Activated CD4-positive, alpha-beta T cell treated with anti-CD3 and anti-CD28 coated beads for 36 hours (primary cell): ENCODE measurements around the gene RAPGEF4. TPM values are rescaled to one million over a fixed set of nuclear protein-coding genes. Genes with fewer than 3 reads are reported as not detected.

Source experiments
- ATAC-seq: fragments of 200-7000 bp; cut with Tn5 transposase; one replicate; pipeline ENCODE4 v1.10.0; 2021; ENCODE audit warnings: mild to moderate bottlenecking, moderate library complexity
- CTCF ChIA-PET: fragments of 350-600 bp; sonication (Branson Sonifier 250); formaldehyde crosslinking; loops from one replicate; lab custom pipeline; 2021; ENCODE audit warnings: antibody characterized with exemption; lab: Charles Lee
- POLR2A ChIA-PET: fragments of 350-600 bp; sonication (Branson Sonifier 250); formaldehyde crosslinking; loops from one replicate; lab custom pipeline; 2021; ENCODE audit warnings: antibody characterized with exemption, inconsistent platforms; lab: Charles Lee
- DNase-seq: peaks from one replicate; pipeline ENCODE4 v3.0.0-alpha.2; 2020
- H3K27ac Mint-ChIP-seq: one replicate; pipeline ENCODE4 v1.8.0; 2021; ENCODE audit warnings: mixed read lengths
- H3K27me3 Mint-ChIP-seq: one replicate; pipeline ENCODE4 v1.8.0; 2021; ENCODE audit warnings: mixed read lengths
- H3K36me3 Mint-ChIP-seq: one replicate; pipeline ENCODE4 v1.8.0; 2021; ENCODE audit warnings: low read depth, mixed read lengths
- H3K4me1 Mint-ChIP-seq: one replicate; pipeline ENCODE4 v1.8.0; 2021; ENCODE audit warnings: mixed read lengths
- H3K4me3 Mint-ChIP-seq: one replicate; pipeline ENCODE4 v1.8.0; 2021; ENCODE audit warnings: mild to moderate bottlenecking, moderate library complexity, mixed read lengths
- H3K9me3 Mint-ChIP-seq: one replicate; pipeline ENCODE4 v1.8.0; 2021; ENCODE audit warnings: low read depth, mixed read lengths
- intact Hi-C, 2 experiments: fragments of 100-400 bp; cut with DNase I in 1 of 2; cut with micrococcal nuclease in 1 of 2; formaldehyde crosslinking; loops; one replicate each; pipeline versions ENCODE4 v1.14.2 to v1.15.1; 2022 to 2024; cut with DNase I, micrococcal nuclease
- total RNA-seq, 2 experiments: library from RNA; stranded (reverse); gene quantifications; one replicate each; pipeline ENCODE4 v1.2.3, GENCODE V29; 2021

The RAPGEF4 gene
- total RNA-seq, 2 experiments from 2014 or later, result 0.28 to 0.50 TPM

- Mint-ChIP-seq H3K9me3 (no peaks in the 10 kb centered on the region), H3K4me1 (peaks cover 13% of the 10 kb centered on the region), H3K4me3 (no peak overlapping the region), H3K27me3 (no peaks in the 10 kb centered on the region), H3K36me3 (no peaks in the 10 kb centered on the region), H3K27ac (no peak overlapping the region)
- DNase-seq (no peak), ATAC-seq (peak; percentile 44)
- ChIA-PET CTCF (interaction anchor here (0.7 to 1.9 kb wide), 3 partner anchors 16 to 464 kb away, joined by 3 to 5 read pairs (median 5); no protein-coding TSS in a partner anchor), POLR2A (no interaction called here)
- intact Hi-C loops, result no loop called here
Measured at GRCh38 chr2:172908275-172908674, 172.6 kb downstream of the RAPGEF4 start.

GRCh38 chr2:172909454-172909853 is 173.8 kb downstream of the RAPGEF4 start:
- ATAC-seq (no peak), DNase-seq (no peak)
- no peak overlapping the region for H3K4me3 Mint-ChIP-seq
- no peaks in the 10 kb centered on the region for H3K36me3 Mint-ChIP-seq
- H3K4me1 Mint-ChIP-seq, result peaks cover 20% of the 10 kb centered on the region
- intact Hi-C loops, result no loop called here
- ChIA-PET CTCF (interaction anchor here (1.8 kb wide), 1 partner anchor 22 kb away, joined by 5 read pairs; no protein-coding TSS in a partner anchor), POLR2A (no interaction called here)
- H3K27me3 Mint-ChIP-seq, result no peaks in the 10 kb centered on the region
- H3K9me3 Mint-ChIP-seq, result no peaks in the 10 kb centered on the region
- no peak overlapping the region for H3K27ac Mint-ChIP-seq

DNA sequence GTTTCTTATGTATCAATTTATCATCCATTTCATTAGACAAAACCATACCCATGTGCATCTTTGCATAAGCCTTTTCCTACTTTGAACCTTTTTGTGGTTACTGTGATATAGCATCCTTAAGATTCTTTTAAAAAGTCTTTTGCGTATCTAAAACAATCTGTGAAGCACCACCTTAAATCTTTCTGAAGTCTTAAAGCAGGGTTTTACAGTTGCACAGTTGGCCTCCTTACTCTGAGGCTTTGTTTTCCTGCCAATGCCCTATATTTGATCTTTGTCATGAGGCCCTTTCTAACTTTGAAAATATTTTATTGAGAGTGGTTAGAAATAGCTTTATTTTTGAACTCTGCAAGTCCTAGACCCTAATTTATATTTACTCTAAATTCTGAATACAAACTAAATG is 176.6 kb downstream of the RAPGEF4 start:
- Mint-ChIP-seq H3K27me3 (no peaks in the 10 kb centered on the region), H3K4me1 (peaks cover 20% of the 10 kb centered on the region), H3K36me3 (no peaks in the 10 kb centered on the region), H3K9me3 (no peaks in the 10 kb centered on the region), H3K4me3 (no peak overlapping the region), H3K27ac (no peak overlapping the region)
- CTCF ChIA-PET, result interaction anchor here (7.6 kb wide), 1 partner anchor 20 kb away, joined by 44 read pairs; no protein-coding TSS in a partner anchor
- DNase-seq (no peak), ATAC-seq (no peak)
- POLR2A ChIA-PET, result no interaction called here
- intact Hi-C loops, result no loop called here

DNA sequence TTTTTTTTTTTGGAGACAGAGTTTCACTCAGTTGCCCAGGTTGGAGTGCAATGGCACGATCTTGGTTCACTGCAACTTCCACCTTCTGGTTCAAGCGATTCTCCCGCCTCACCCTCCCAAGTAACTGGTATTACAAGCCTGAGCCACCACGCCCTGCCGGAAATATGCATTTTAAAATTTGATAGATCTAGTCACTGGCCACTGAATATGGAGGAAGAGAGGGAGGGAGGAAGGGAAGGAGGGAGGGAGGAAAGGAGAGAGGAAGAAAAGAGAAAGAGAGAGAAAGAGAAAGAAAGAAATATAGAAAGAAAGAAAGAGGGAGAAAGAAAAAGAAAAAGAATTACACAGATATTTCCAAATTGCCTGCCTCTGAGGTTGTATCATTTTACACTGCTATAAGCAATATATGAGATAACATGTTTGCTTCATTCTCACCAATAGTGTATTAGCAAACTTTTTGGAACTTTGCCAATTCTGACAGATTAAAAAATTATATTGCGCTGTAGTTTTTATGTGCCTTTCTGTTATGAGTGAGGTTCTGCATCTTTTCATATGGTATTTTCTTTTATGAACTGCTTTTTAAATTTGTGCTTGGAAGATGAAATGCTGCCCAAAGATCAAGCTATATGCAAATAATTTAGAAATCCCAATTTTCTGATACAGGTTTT is 178.8 kb downstream of the RAPGEF4 start:
- H3K27ac Mint-ChIP-seq, result no peak overlapping the region
- H3K27me3 Mint-ChIP-seq, result no peaks in the 10 kb centered on the region
- no peak for ATAC-seq
- H3K9me3 Mint-ChIP-seq, result no peaks in the 10 kb centered on the region
- DNase-seq, result no peak
- ChIA-PET CTCF (interaction anchor here (0.6 to 7.6 kb wide), 3 partner anchors 11 to 18 kb away, joined by 3 to 44 read pairs (median 3); no protein-coding TSS in a partner anchor), POLR2A (no interaction called here)
- H3K4me1 Mint-ChIP-seq, result peaks cover 20% of the 10 kb centered on the region
- H3K36me3 Mint-ChIP-seq, result no peaks in the 10 kb centered on the region
- intact Hi-C loops, result no loop called here
- no peak overlapping the region for H3K4me3 Mint-ChIP-seq

GRCh38 chr2:172917716-172918115 is 182.1 kb downstream of the RAPGEF4 start:
- Mint-ChIP-seq H3K9me3 (no peaks in the 10 kb centered on the region), H3K36me3 (no peaks in the 10 kb centered on the region), H3K4me1 (peaks cover 12% of the 10 kb centered on the region), H3K4me3 (no peak overlapping the region), H3K27ac (no peak overlapping the region), H3K27me3 (no peaks in the 10 kb centered on the region)
- DNase-seq (no peak), ATAC-seq (no peak)
- POLR2A ChIA-PET, result no interaction called here
- CTCF ChIA-PET, result interaction anchor here (0.5 to 7.6 kb wide), 3 partner anchors 14 to 1128 kb away, joined by 3 to 44 read pairs (median 3); no protein-coding TSS in a partner anchor
- intact Hi-C loops, result no loop called here

DNA sequence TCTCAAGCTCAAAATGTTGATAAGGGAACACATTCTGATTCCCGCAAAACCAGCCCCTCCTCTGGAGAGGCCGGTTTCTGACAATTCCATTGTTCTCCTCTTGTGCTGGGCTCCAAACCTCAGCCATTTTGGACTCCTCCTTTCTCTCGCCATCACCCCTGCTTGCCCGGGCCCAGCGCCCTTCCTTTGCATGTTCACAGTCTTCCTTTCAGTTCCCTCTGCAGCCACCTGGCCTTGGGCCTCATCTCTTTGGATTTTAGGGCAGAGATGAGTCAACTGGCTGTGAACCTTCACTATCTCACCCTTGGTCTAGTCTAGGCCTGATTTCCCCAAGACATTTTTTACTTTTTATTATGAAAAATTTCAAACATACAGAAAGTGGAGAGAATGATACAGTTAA is 184.1 kb downstream of the RAPGEF4 start:
- Mint-ChIP-seq H3K36me3 (no peaks in the 10 kb centered on the region), H3K9me3 (no peaks in the 10 kb centered on the region), H3K4me3 (no peak overlapping the region), H3K4me1 (no peaks in the 10 kb centered on the region), H3K27me3 (no peaks in the 10 kb centered on the region), H3K27ac (no peak overlapping the region)
- intact Hi-C loops, result no loop called here
- POLR2A ChIA-PET, result no interaction called here
- CTCF ChIA-PET, result interaction anchor here (1.5 kb wide), 1 partner anchor 12 kb away, joined by 4 read pairs; no protein-coding TSS in a partner anchor
- DNase-seq, result no peak
- ATAC-seq, result no peak

DNA sequence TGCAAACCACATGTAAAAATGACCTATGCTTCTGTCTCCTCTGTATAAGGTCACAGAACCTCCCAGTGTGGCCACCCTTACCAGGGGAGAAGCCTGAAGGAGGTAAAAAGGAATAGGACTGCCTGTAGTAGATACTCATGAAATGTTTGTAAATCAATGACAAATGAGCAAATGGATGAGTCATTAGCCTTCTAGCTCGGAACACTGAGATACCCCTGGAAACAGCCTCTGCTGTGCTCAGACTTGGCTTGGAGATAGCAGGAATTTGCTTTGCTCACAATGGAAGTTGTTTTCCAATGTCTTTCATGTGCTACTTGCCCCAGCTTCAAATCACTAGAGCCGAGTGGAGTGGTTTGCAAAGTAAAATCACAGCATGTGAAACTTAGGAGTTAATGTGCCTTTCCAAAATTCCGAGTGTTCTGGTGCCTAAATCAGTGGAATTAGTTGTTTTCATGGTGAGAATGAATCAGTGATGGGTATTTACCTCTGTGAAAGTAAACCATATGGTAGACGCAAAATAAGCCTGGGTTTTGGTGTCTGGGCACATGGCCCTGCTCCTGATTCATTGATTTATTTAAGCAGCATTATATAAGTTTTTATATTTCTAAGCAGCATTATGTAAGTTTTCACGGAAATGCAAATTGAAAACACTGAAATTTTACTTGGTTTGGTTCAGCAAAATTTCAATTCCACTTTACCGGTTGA is 186.0 kb downstream of the RAPGEF4 start:
- H3K36me3 Mint-ChIP-seq, result no peaks in the 10 kb centered on the region
- DNase-seq (no peak), ATAC-seq (no peak)
- no peak overlapping the region for H3K4me3 Mint-ChIP-seq
- H3K4me1 Mint-ChIP-seq, result no peaks in the 10 kb centered on the region
- intact Hi-C loops, result no loop called here
- POLR2A ChIA-PET, result no interaction called here
- no peaks in the 10 kb centered on the region for H3K9me3 Mint-ChIP-seq
- H3K27me3 Mint-ChIP-seq, result peaks cover 2% of the 10 kb centered on the region
- no peak overlapping the region for H3K27ac Mint-ChIP-seq
- CTCF ChIA-PET, result interaction anchor here (1.2 to 5.1 kb wide), 2 partner anchors 10 to 115 kb away, joined by 3 to 37 read pairs; no protein-coding TSS in a partner anchor

GRCh38 chr2:172922306-172922705 is 186.7 kb downstream of the RAPGEF4 start:
- Mint-ChIP-seq H3K9me3 (no peaks in the 10 kb centered on the region), H3K4me1 (no peaks in the 10 kb centered on the region), H3K27ac (no peak overlapping the region), H3K36me3 (no peaks in the 10 kb centered on the region), H3K27me3 (peaks cover 2% of the 10 kb centered on the region), H3K4me3 (no peak overlapping the region)
- POLR2A ChIA-PET, result no interaction called here
- intact Hi-C loops, result no loop called here
- DNase-seq (no peak), ATAC-seq (no peak)
- CTCF ChIA-PET, result interaction anchor here (5.1 kb wide), 1 partner anchor 9 kb away, joined by 37 read pairs; no protein-coding TSS in a partner anchor

DNA sequence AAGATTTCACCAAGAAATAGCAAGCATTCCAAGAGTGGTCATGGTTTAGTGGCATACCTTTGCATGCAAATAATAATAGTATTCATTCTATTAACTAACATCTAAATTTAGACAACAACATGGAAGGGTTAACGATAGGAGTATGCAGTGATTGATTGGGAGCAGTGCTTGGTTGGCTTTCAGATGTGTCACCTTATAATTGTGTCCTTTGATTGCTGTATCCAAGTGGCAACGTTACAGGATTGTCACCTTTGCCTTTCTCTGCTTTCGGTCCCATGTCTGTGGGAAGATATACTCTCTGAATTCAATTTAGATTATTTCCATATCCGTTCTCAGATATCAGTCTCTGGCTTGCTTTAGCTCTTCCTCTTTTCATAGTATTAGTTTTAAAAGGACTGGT is 187.2 kb downstream of the RAPGEF4 start:
- CTCF ChIA-PET, result interaction anchor here (5.1 kb wide), 1 partner anchor 9 kb away, joined by 37 read pairs; no protein-coding TSS in a partner anchor

DNA sequence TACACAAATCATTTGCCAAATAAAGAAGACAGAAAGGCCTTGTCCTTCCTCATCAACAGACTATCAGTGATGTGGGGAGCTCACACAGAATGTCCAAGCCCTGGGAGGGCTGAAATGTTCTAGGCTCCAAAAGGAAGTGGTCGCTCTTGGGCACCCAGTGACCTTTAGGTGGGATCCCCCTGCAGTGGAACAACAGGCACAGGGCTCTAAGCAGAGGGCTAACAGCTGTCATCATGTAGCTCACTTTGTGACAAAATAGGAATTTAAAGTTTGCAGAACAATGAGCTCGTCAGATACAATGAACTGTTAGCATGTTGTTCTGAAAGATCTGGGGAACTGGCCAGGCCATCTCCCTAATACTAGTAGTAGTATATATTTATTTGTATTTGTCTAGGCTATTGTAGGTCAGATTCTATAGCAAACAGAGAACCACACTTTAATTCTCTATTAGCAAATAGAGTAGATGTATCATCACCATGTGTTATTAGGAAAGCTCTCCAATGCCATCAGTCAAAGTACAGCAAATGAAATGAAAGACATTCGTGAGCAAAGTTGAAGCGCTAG is 188.5 kb downstream of the RAPGEF4 start:
- H3K9me3 Mint-ChIP-seq, result no peaks in the 10 kb centered on the region
- intact Hi-C loops, result no loop called here
- peaks cover 2% of the 10 kb centered on the region for H3K27me3 Mint-ChIP-seq
- DNase-seq (no peak), ATAC-seq (no peak)
- H3K36me3 Mint-ChIP-seq, result no peaks in the 10 kb centered on the region
- H3K4me1 Mint-ChIP-seq, result no peaks in the 10 kb centered on the region
- no peak overlapping the region for H3K4me3 Mint-ChIP-seq
- ChIA-PET POLR2A (no interaction called here), CTCF (interaction anchor here (0.6 to 5.1 kb wide), 9 partner anchors 8 to 117 kb away, joined by 3 to 37 read pairs (median 4); no protein-coding TSS in a partner anchor)
- H3K27ac Mint-ChIP-seq, result no peak overlapping the region

More for the DNA sequence above, 187.2 kb downstream of the RAPGEF4 start:
- ATAC-seq (no peak), DNase-seq (no peak)
- no peak overlapping the region for H3K4me3 Mint-ChIP-seq
- no peak overlapping the region for H3K27ac Mint-ChIP-seq
- POLR2A ChIA-PET, result no interaction called here
- intact Hi-C loops, result no loop called here
- H3K36me3 Mint-ChIP-seq, result no peaks in the 10 kb centered on the region
- H3K27me3 Mint-ChIP-seq, result peaks cover 2% of the 10 kb centered on the region
- no peaks in the 10 kb centered on the region for H3K9me3 Mint-ChIP-seq
- no peaks in the 10 kb centered on the region for H3K4me1 Mint-ChIP-seq

DNA sequence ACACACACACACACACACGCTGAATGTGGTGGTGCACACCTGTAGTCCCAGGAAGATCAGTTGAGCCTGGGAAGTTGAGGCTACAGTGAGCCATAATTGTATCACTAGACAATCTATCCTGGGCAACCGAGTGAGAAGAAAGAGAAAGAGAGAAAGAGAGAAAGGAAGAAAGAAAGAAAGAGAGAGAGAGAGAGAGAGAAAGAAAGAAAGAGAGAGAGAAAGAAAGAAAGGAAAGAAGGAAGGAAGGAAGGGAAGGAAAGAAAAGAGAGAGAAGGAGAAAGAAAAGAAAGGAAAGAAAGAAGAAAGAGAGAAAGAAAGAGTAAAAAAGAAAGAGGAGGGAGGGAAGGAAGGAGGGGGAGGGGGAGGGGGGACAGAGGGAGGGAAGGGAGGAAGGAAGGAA is 190.0 kb downstream of the RAPGEF4 start:
- ChIA-PET POLR2A (no interaction called here), CTCF (no interaction called here)
- H3K27ac Mint-ChIP-seq, result no peak overlapping the region
- peaks cover 8% of the 10 kb centered on the region for H3K27me3 Mint-ChIP-seq
- H3K9me3 Mint-ChIP-seq, result no peaks in the 10 kb centered on the region
- ATAC-seq (no peak), DNase-seq (no peak)
- H3K4me1 Mint-ChIP-seq, result no peaks in the 10 kb centered on the region
- intact Hi-C loops, result no loop called here
- H3K4me3 Mint-ChIP-seq, result no peak overlapping the region
- H3K36me3 Mint-ChIP-seq, result no peaks in the 10 kb centered on the region
